HUDEP-2 (cell line): Measurements from ENCODE around the gene FAM227B.

Experiments
- DNase-seq, 76 experiments: peaks; one replicate each; lab custom pipeline; 2025; ENCODE audit not compliant: unreplicated experiment in 76 of 76; lab: John Stamatoyannopoulos, UW

Gene FAM227B

GRCh38 chr15:49309889-49310288, 310.7 kb downstream of the FAM227B start:
- no peak for DNase-seq

GRCh38 chr15:49308686-49309085, 311.9 kb downstream of the FAM227B start:
- DNase-seq, result no peak

- DNase-seq, result no peak
Measured at GRCh38 chr15:49306551-49306950, 314.1 kb downstream of the FAM227B start.

GRCh38 chr15:49303003-49303402, 317.6 kb downstream of the FAM227B start:
- no peak for DNase-seq

GRCh38 chr15:49301562-49301961, 319.1 kb downstream of the FAM227B start:
- no peak for DNase-seq

GRCh38 chr15:49300856-49301255, 319.8 kb downstream of the FAM227B start:
- no peak for DNase-seq

GRCh38 chr15:49297584-49297983, 323.0 kb downstream of the FAM227B start:
- no peak for DNase-seq

GRCh38 chr15:49296258-49296657, 324.4 kb downstream of the FAM227B start:
- no peak for DNase-seq

GRCh38 chr15:49293941-49294340, 326.7 kb downstream of the FAM227B start:
- DNase-seq, result no peak

- DNase-seq, result no peak
Measured at GRCh38 chr15:49290191-49290590, 330.4 kb downstream of the FAM227B start.

GRCh38 chr15:49288391-49288790, 332.2 kb downstream of the FAM227B start:
- DNase-seq, result no peak

GRCh38 chr15:49287481-49287880, 333.1 kb downstream of the FAM227B start:
- DNase-seq, result no peak

GRCh38 chr15:49286649-49287404, 333.8 kb downstream of the FAM227B start:
- no peak for DNase-seq

GRCh38 chr15:49282366-49282765, 338.3 kb downstream of the FAM227B start:
- no peak for DNase-seq

GRCh38 chr15:49279521-49280456, 340.8 kb downstream of the FAM227B start:
- DNase-seq, result no peak

- DNase-seq, result no peak
Measured at GRCh38 chr15:49278751-49279150, 341.9 kb downstream of the FAM227B start.
